CD14-positive monocyte (primary cell): ENCODE results near the gene TEX36. TPM values are rescaled to one million over a fixed set of nuclear protein-coding genes. Genes with fewer than 3 reads are reported as not detected.

Experiments
- DNase-seq, 3 donors: peaks; one replicate each; pipeline ENCODE4 v3.0.0-alpha.2; 2011 to 2022
- H2AFZ ChIP-seq: 2 replicates; pipeline ENCODE4 v1.6.0; 2012; ENCODE audit warnings: mild to moderate bottlenecking, low read depth, low read length, inconsistent platforms; ENCODE audit not compliant: insufficient read depth, poor library complexity, severe bottlenecking
- H3K27ac ChIP-seq, 2 donors: 1 replicate in 1 of 2; 2 replicates in 1 of 2; pipeline ENCODE4 v1.5.1; 2012 to 2013; ENCODE audit warnings: low read length in 2 of 2, control low read depth in 1 of 2, inconsistent platforms in 1 of 2, low read depth in 1 of 2, mild to moderate bottlenecking in 1 of 2
- H3K27me3 ChIP-seq, 2 donors: one replicate each; pipeline versions ENCODE4 v1.6.0 to v1.6.1; 2011 to 2013; ENCODE audit warnings: low read length in 2 of 2; ENCODE audit not compliant: control insufficient read depth in 2 of 2, insufficient read depth in 2 of 2
- H3K36me3 ChIP-seq, 2 donors: replicated peaks in 1 of 2; 1 replicate in 1 of 2; 2 replicates in 1 of 2; pipeline versions ENCODE4 v1.5.1 to v1.6.1; 2012 to 2013; ENCODE audit warnings: low read length in 2 of 2, control low read depth in 1 of 2, inconsistent platforms in 1 of 2, mild to moderate bottlenecking in 1 of 2; ENCODE audit not compliant: insufficient read depth in 2 of 2, control insufficient read depth in 1 of 2
- H3K4me1 ChIP-seq, 2 donors: 1 replicate in 1 of 2; 2 replicates in 1 of 2; pipeline versions ENCODE4 v1.5.1 to v1.6.1; 2012 to 2013; ENCODE audit warnings: low read length in 2 of 2, control low read depth in 1 of 2, inconsistent platforms in 1 of 2, mild to moderate bottlenecking in 1 of 2, moderate library complexity in 1 of 2; ENCODE audit not compliant: insufficient read depth in 2 of 2, control insufficient read depth in 1 of 2
- H3K4me2 ChIP-seq: replicated peaks from 2 replicates; pipeline ENCODE3; 2012; ENCODE audit warnings: low read length, moderate library complexity, mild to moderate bottlenecking; ENCODE audit not compliant: poor library complexity, severe bottlenecking; ENCODE audit errors: extremely low read depth
- H3K4me3 ChIP-seq, 3 experiments: fragments of 200-600 bp in 1 of 3; sonication (generic) in 1 of 3; replicated peaks in 1 of 3; 1 replicate in 2 of 3; 2 replicates in 1 of 3; pipeline ENCODE4 v1.5.1; 2011 to 2013; ENCODE audit warnings: low read length in 3 of 3, mild to moderate bottlenecking in 3 of 3, control low read depth in 2 of 3, low read depth in 2 of 3, inconsistent platforms in 1 of 3, moderate library complexity in 1 of 3
- H3K79me2 ChIP-seq: 2 replicates; pipeline ENCODE4 v1.6.0; 2012; ENCODE audit warnings: mild to moderate bottlenecking, control low read depth, inconsistent platforms, low read length, moderate library complexity; ENCODE audit not compliant: insufficient read depth
- H3K9ac ChIP-seq: 2 replicates; pipeline ENCODE4 v1.6.0; 2017; ENCODE audit warnings: low read length, mild to moderate bottlenecking; ENCODE audit not compliant: insufficient read depth, poor library complexity, severe bottlenecking
- H3K9me3 ChIP-seq, 2 donors: replicated peaks in 1 of 2; 1 replicate in 1 of 2; 2 replicates in 1 of 2; pipeline versions ENCODE4 v1.5.1 to v1.6.1; 2012 to 2013; ENCODE audit warnings: low read length in 2 of 2, control low read depth in 1 of 2; ENCODE audit not compliant: control insufficient read depth in 1 of 2, insufficient read depth in 1 of 2
- H4K20me1 ChIP-seq: 2 replicates; pipeline ENCODE4 v1.6.0; 2012; ENCODE audit warnings: mild to moderate bottlenecking, low read length, control low read depth, moderate library complexity; ENCODE audit not compliant: insufficient read depth
- H3K27ac Mint-ChIP-seq, 7 donors: one replicate each; pipeline ENCODE4 v1.8.0; 2020; ENCODE audit warnings: mild to moderate bottlenecking in 7 of 7, mixed read lengths in 7 of 7, moderate library complexity in 6 of 7, inconsistent platforms in 2 of 7
- H3K27me3 Mint-ChIP-seq, 3 donors: one replicate each; pipeline ENCODE4 v1.8.0; 2021 to 2022; ENCODE audit warnings: low read depth in 3 of 3, mild to moderate bottlenecking in 3 of 3, mixed read lengths in 3 of 3, moderate library complexity in 3 of 3, inconsistent platforms in 1 of 3
- H3K36me3 Mint-ChIP-seq, 2 donors: one replicate each; pipeline ENCODE4 v1.8.0; 2020; ENCODE audit warnings: mixed read lengths in 2 of 2, inconsistent platforms in 1 of 2, mild to moderate bottlenecking in 1 of 2
- H3K4me1 Mint-ChIP-seq: one replicate; pipeline ENCODE4 v1.8.0; 2020; ENCODE audit warnings: mild to moderate bottlenecking, mixed read lengths
- H3K4me3 Mint-ChIP-seq, 2 donors: one replicate each; pipeline ENCODE4 v1.8.0; 2020; ENCODE audit warnings: mild to moderate bottlenecking in 2 of 2, mixed read lengths in 2 of 2, moderate library complexity in 1 of 2
- H3K9me3 Mint-ChIP-seq, 7 donors: one replicate each; pipeline ENCODE4 v1.8.0; 2020 to 2022; ENCODE audit warnings: mixed read lengths in 7 of 7, mild to moderate bottlenecking in 6 of 7, moderate library complexity in 6 of 7, inconsistent platforms in 2 of 7
- CTCF ChIP-seq: fragments of 200-600 bp; IDR thresholded peaks from one replicate; pipeline ENCODE4 v1.8.0; 2022; ENCODE audit warnings: antibody characterized with exemption, mild to moderate bottlenecking
- WGBS: methylation state at CpG from one replicate; pipeline ENCODE4 v1.1.5; 2013; ENCODE audit warnings: missing lambda C conversion rate; ENCODE audit not compliant: insufficient coverage; 5-methylcytosine and 5-hydroxymethylcytosine counted together
- intact Hi-C, 2 donors: fragments of 100-400 bp; cut with micrococcal nuclease; formaldehyde crosslinking; loops; one replicate each; pipeline versions ENCODE4 v1.15.0 to v1.15.1; 2023
- polyA plus RNA-seq, 3 donors: library from polyadenylated mRNA; depleted of rRNA in 1 of 3; unstranded in 2 of 3; stranded (reverse) in 1 of 3; fragments of 300-500 nt in 2 of 3; fragments of >200 nt in 1 of 3; fragmentation: Illumina TruSeq in 2 of 3; gene quantifications; 1 replicate in 2 of 3; 2 replicates in 1 of 3; pipeline ENCODE4 v1.2.3, GENCODE V29; 2012 to 2021

Gene TEX36
- polyA plus RNA-seq, 3 donors: not detected

- Histone ChIP-seq H3K9ac (no peak overlapping the region), H3K27ac (no peak overlapping the region), H3K4me3 (no peak overlapping the region), H3K9me3 (peaks cover 0 to 14% of the 10 kb centered on the region in 2 donors), H3K36me3 (no peaks in the 10 kb centered on the region), H3K27me3 (no peaks in the 10 kb centered on the region), H4K20me1 (no peaks in the 10 kb centered on the region), H3K4me1 (no peaks in the 10 kb centered on the region), H3K4me2 (no peak overlapping the region), H3K79me2 (no peaks in the 10 kb centered on the region), H2AFZ (no peak overlapping the region)
- DNase-seq: no peak
- H3K9me3 Mint-ChIP-seq: peaks cover 5 to 25% (median 16%) of the 10 kb centered on the region in 7 donors
- no peak overlapping the region for H3K27ac Mint-ChIP-seq
- intact Hi-C loops: no loop called here
- H3K4me3 Mint-ChIP-seq: no peak overlapping the region
- H3K27me3 Mint-ChIP-seq: peaks cover 0 to 5% (median 2%) of the 10 kb centered on the region in 3 donors
- no peak for TF ChIP-seq CTCF
- no peaks in the 10 kb centered on the region for H3K4me1 Mint-ChIP-seq
- no CpG with 5 or more reads among the region's 1 CpG for WGBS
- no peaks in the 10 kb centered on the region for H3K36me3 Mint-ChIP-seq
Observed at GRCh38 chr10:125646311-125646710, 36.7 kb downstream of the TEX36 start.

- Histone ChIP-seq H3K4me2 (no peak overlapping the region), H2AFZ (no peak overlapping the region), H3K4me1 (no peaks in the 10 kb centered on the region), H3K79me2 (no peaks in the 10 kb centered on the region), H3K9ac (no peak overlapping the region), H3K9me3 (peaks cover 0 to 4% of the 10 kb centered on the region in 2 donors), H3K4me3 (no peak overlapping the region), H3K36me3 (no peaks in the 10 kb centered on the region), H3K27me3 (no peaks in the 10 kb centered on the region), H3K27ac (no peak overlapping the region), H4K20me1 (no peaks in the 10 kb centered on the region)
- H3K36me3 Mint-ChIP-seq: no peaks in the 10 kb centered on the region
- no CpG with 5 or more reads among the region's 3 CpGs for WGBS
- no peak overlapping the region for H3K27ac Mint-ChIP-seq
- DNase-seq: no peak
- peaks cover 0 to 6% (median 5%) of the 10 kb centered on the region in 3 donors for H3K27me3 Mint-ChIP-seq
- no peak overlapping the region for H3K4me3 Mint-ChIP-seq
- H3K4me1 Mint-ChIP-seq: no peaks in the 10 kb centered on the region
- TF ChIP-seq CTCF: no peak
- peaks cover 0 to 8% (median 2%) of the 10 kb centered on the region in 7 donors for H3K9me3 Mint-ChIP-seq
- intact Hi-C loops: no loop called here
Observed at GRCh38 chr10:125641398-125641797, 41.6 kb downstream of the TEX36 start.
